GM12878 (cell line): ENCODE results near the gene TOR2A. TPM values are rescaled to one million over a fixed set of nuclear protein-coding genes. Genes with fewer than 3 reads are reported as not detected.

ENCODE experiments used
- ATAC-seq: fragments of 200-7000 bp; cut with Tn5 transposase; 3 replicates; pipeline ENCODE4 v1.9.1; 2020; ENCODE audit warnings: mild to moderate bottlenecking, moderate library complexity
- BruUV-seq: library from RNA; stranded (reverse); fragments of 400-500 nt; replicated peaks from 2 replicates; lab custom pipeline; 2021; lab: Mats Ljungman, UMichigan
- CTCF ChIA-PET: fragments of 300-600 bp; sonication (Branson Sonifier 250); formaldehyde crosslinking; extraction: SDS; loops from one replicate; lab custom pipeline; 2021; ENCODE audit warnings: inconsistent platforms; lab: Yijun Ruan, JAX
- POLR2A ChIA-PET: fragments of 350-600 bp; formaldehyde crosslinking; extraction: SDS; loops from one replicate; lab custom pipeline; 2021; ENCODE audit warnings: inconsistent platforms; lab: Charles Lee
- RAD21 ChIA-PET: fragments of 300-600 bp; sonication (Branson Sonifier 250); formaldehyde crosslinking; loops from one replicate; lab custom pipeline; 2023; ENCODE audit warnings: antibody characterized with exemption; ENCODE audit not compliant: unreplicated experiment; lab: Charles Lee
- SMC1A ChIA-PET: fragments of 300-600 bp; sonication (Branson Sonifier 250); formaldehyde crosslinking; loops from one replicate; lab custom pipeline; 2023; ENCODE audit not compliant: unreplicated experiment, uncharacterized antibody; lab: Charles Lee
- DNase-seq: peaks from one replicate; pipeline ENCODE4 v3.0.0-alpha.2; 2011; ENCODE audit warnings: low read depth, low spot score
- FAIRE-seq: peaks from 3 replicates; lab custom pipeline; 2011; peaks lifted over from hg19 to GRCh38; lab: Jason Lieb, UNC
- H2AFZ ChIP-seq: 2 replicates; pipeline ENCODE4 v1.6.0; 2011; ENCODE audit warnings: low read depth, low read length, control low read depth; ENCODE audit not compliant: control insufficient read depth
- H3K27ac ChIP-seq: 2 replicates; pipeline ENCODE4 v1.5.1; 2011; ENCODE audit warnings: control low read depth; ENCODE audit not compliant: control insufficient read depth, insufficient read depth
- H3K27me3 ChIP-seq, 2 experiments: replicated peaks in 1 of 2; 2 replicates each; pipeline versions ENCODE4 v1.6.0 to v1.6.1; 2011; ENCODE audit warnings: low read length in 1 of 2; ENCODE audit not compliant: control insufficient read depth in 2 of 2, insufficient read depth in 2 of 2
- H3K36me3 ChIP-seq, 2 experiments: 2 replicates each; pipeline ENCODE4 v1.5.1; 2011; ENCODE audit warnings: low read length in 1 of 2; ENCODE audit not compliant: control insufficient read depth in 2 of 2, insufficient read depth in 2 of 2
- H3K4me1 ChIP-seq: 2 replicates; pipeline ENCODE4 v1.6.1; 2011; ENCODE audit warnings: mild to moderate bottlenecking, low read length, moderate library complexity, mixed read lengths; ENCODE audit not compliant: control insufficient read depth, insufficient read depth
- H3K4me2 ChIP-seq: 2 replicates; pipeline ENCODE4 v1.6.0; 2011; ENCODE audit warnings: control low read depth; ENCODE audit not compliant: control insufficient read depth, insufficient read depth
- H3K4me3 ChIP-seq: fragments of 200-600 bp; sonication (generic); 2 replicates; pipeline ENCODE4 v1.5.1; 2016
- H3K79me2 ChIP-seq: 2 replicates; pipeline ENCODE4 v1.6.0; 2011; ENCODE audit warnings: low read length; ENCODE audit not compliant: control insufficient read depth, insufficient read depth
- H3K9ac ChIP-seq: 2 replicates; pipeline ENCODE4 v1.8.0; 2011; ENCODE audit warnings: low read length, control low read depth, mixed read lengths; ENCODE audit not compliant: control insufficient read depth, insufficient read depth
- H3K9me3 ChIP-seq: replicated peaks from 3 replicates; pipeline ENCODE4 v1.5.1; 2011; ENCODE audit warnings: mild to moderate bottlenecking, low read length; ENCODE audit not compliant: control insufficient read depth, insufficient read depth
- H4K20me1 ChIP-seq: 2 replicates; pipeline ENCODE4 v1.6.0; 2011; ENCODE audit not compliant: control insufficient read depth, insufficient read depth
- ATF7 ChIP-seq: fragments of 450-650 bp; IDR thresholded peaks from 2 replicates; pipeline ENCODE4 v1.6.1; 2016; ENCODE audit warnings: low read depth, mild to moderate bottlenecking
- BACH1 ChIP-seq: fragments of 450-650 bp; IDR thresholded peaks from 2 replicates; pipeline ENCODE4 v1.6.1; 2017; ENCODE audit warnings: mild to moderate bottlenecking, borderline replicate concordance
- MYB ChIP-seq: fragments of 150-350 bp; IDR thresholded peaks from 2 replicates; pipeline ENCODE4 v1.6.1; 2014; ENCODE audit warnings: mild to moderate bottlenecking, low read depth, low read length, borderline replicate concordance
- NKRF ChIP-seq: fragments of 450-650 bp; conservative IDR thresholded peaks from 2 replicates; pipeline ENCODE4 v1.6.1; 2017; ENCODE audit warnings: mild to moderate bottlenecking, moderate library complexity
- POLR2A ChIP-seq: IDR thresholded peaks from 2 replicates; pipeline ENCODE4 v1.6.1; 2011; ENCODE audit warnings: low read depth, mild to moderate bottlenecking, low read length
- SUPT20H ChIP-seq: IDR thresholded peaks from 2 replicates; pipeline ENCODE4 v1.6.1; 2011; ENCODE audit warnings: low read depth, mild to moderate bottlenecking, low read length, moderate library complexity, borderline replicate concordance; ENCODE audit not compliant: control insufficient read depth
- TAF1 ChIP-seq: IDR thresholded peaks from 2 replicates; pipeline ENCODE4 v1.6.1; 2011; ENCODE audit warnings: mild to moderate bottlenecking, low read depth, low read length, borderline replicate concordance
- TBL1XR1 ChIP-seq: IDR thresholded peaks from 2 replicates; pipeline ENCODE4 v1.6.1; 2012; ENCODE audit warnings: low read depth, low read length, improper control_type of control experiment
- ZZZ3 ChIP-seq: IDR thresholded peaks from 2 replicates; pipeline ENCODE4 v1.6.1; 2011; ENCODE audit warnings: low read depth; ENCODE audit not compliant: control insufficient read depth, insufficient read length
- WGBS: methylation state at CpG from one replicate; pipeline ENCODE4 v1.1.6; 2016; ENCODE audit warnings: low lambda C conversion rate; ENCODE audit not compliant: insufficient replicate concordance, insufficient coverage; ENCODE audit errors: missing lambda C conversion rate; 5-methylcytosine and 5-hydroxymethylcytosine counted together
- in situ Hi-C: fragments of 300-500 bp; cut with MboI; formaldehyde crosslinking; loops from 9 replicates; pipeline ENCODE4 v1.14.3; 2018; ENCODE audit warnings: mixed read lengths
- intact Hi-C: fragments of 100-400 bp; cut with micrococcal nuclease; formaldehyde crosslinking; loops from one replicate; pipeline ENCODE4 v1.14.2; 2022; ENCODE audit not compliant: unreplicated experiment
- polyA plus RNA-seq, 11 experiments: library from polyadenylated mRNA; depleted of rRNA in 4 of 11; unstranded in 6 of 11; stranded (reverse) in 5 of 11; fragments of >200 nt; fragmentation: Nextera tagmentation in 4 of 11; fragmentation: Illumina TruSeq in 1 of 11; extraction: Ambion mirVana in 4 of 11; extraction: Trizol in 1 of 11; gene quantifications; 1 replicate in 1 of 11; 2 replicates in 10 of 11; pipeline versions ENCODE4 v1.2.1 to v1.2.3, GENCODE V29; 2011 to 2016; ENCODE audit warnings: inconsistent platforms in 2 of 11, missing spikeins in 2 of 11, low read depth in 1 of 11
- total RNA-seq, 4 experiments: library from RNA; depleted of rRNA in 3 of 4; stranded (reverse); fragments of >200 nt in 3 of 4; fragmentation: Illumina TruSeq in 1 of 4; extraction: Trizol in 1 of 4; gene quantifications; 2 replicates each; pipeline versions ENCODE4 v1.2.1 to v1.2.3, GENCODE V29; 2013 to 2021

The TOR2A gene
- total and polyA plus RNA-seq, 10 of the 15 experiments (the other 5 are each of a cell fraction or from before 2014, with no cell fraction given), result 0.52 to 23.7 (median 8.5) TPM

- Histone ChIP-seq H3K9me3 (no peaks in the 10 kb centered on the region), H3K27me3 (no peaks in the 10 kb centered on the region), H3K4me2 (no peak overlapping the region), H3K27ac (no peak overlapping the region), H4K20me1 (no peaks in the 10 kb centered on the region), H3K9ac (no peak overlapping the region), H3K36me3 (peaks cover 0 to 12% of the 10 kb centered on the region in 2 experiments; a peak in 3 of 4 replicates), H3K4me1 (no peaks in the 10 kb centered on the region), H3K4me3 (no peak overlapping the region), H2AFZ (no peak overlapping the region), H3K79me2 (no peaks in the 10 kb centered on the region)
- ATAC-seq, result no peak
- no TSS peak for BruUV-seq
- WGBS, result 97% methylated on average over 24 of the region's 61 CpGs
- ChIA-PET SMC1A (interaction anchor here (0.6 to 1.9 kb wide), 3 partner anchors 12 to 192 kb away, joined by 3 to 5 read pairs (median 3); no protein-coding TSS in a partner anchor), RAD21 (interaction anchor here (1.2 kb wide), 1 partner anchor 20 kb away, joined by 4 read pairs; the partner anchor contains the start of gene TOR2A), CTCF (interaction anchor here (0.6 kb wide), 1 partner anchor 827 kb away, joined by 4 read pairs; no protein-coding TSS in a partner anchor), POLR2A (interaction anchor here (0.6 kb wide), 1 partner anchor 12 kb away, joined by 9 read pairs; no protein-coding TSS in a partner anchor)
- in situ Hi-C loops, result no loop called here
- intact Hi-C loops, result no loop called here
- TF ChIP-seq ZZZ3 (no peak), TAF1 (no peak), BACH1 (no peak), TBL1XR1 (no peak), ATF7 (no peak), MYB (no peak), POLR2A (no peak), SUPT20H (no peak), NKRF (no peak)
- no peak for FAIRE-seq
- DNase-seq, result no peak
These were observed 20.3 kb upstream of the TOR2A start for GRCh38 chr9:127755061-127756060.
